Uterus (tissue), 2 donors: Measurements from ENCODE around the gene TFRC.
"Not testable (repeated sequence)": the region's sequence is repeated elsewhere in the genome, so short reads cannot be mapped to it uniquely, and the experiment has no call there.

ENCODE experiments used
- CTCF ChIP-seq, 4 experiments: fragments of 200-600 bp in 2 of 4; fragments of 450-650 bp in 2 of 4; sonication (generic) in 2 of 4; IDR thresholded peaks; one replicate each; pipeline ENCODE4 v1.5.1; 2016 to 2019; ENCODE audit warnings: antibody characterized with exemption in 4 of 4, mild to moderate bottlenecking in 2 of 4, moderate library complexity in 1 of 4
- POLR2A ChIP-seq, 2 donors: fragments of 450-650 bp; IDR thresholded peaks; one replicate each; pipeline ENCODE4 v1.6.1; 2016; ENCODE audit warnings: antibody characterized with exemption in 2 of 2, mild to moderate bottlenecking in 1 of 2, moderate library complexity in 1 of 2

DNA sequence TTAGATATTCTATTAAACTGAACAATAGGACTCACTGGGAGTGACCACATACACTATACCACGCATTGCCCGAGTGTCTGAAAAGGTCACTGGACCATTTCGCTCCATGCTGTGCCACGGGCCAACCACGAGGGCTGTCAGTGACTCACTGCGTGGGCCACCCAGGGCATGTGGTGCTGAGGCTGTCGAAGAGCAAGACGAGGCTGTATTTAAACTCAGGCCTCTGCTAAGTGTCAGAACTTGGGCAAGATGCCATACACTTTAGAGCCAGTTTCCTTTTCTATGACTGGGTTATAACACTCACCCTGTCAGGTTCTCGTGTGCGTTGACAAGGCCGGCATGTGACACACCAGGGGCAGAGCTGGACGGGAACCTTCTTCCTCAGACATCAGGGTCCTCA lies 62.3 kb downstream of the TFRC start:
- TF ChIP-seq CTCF, POLR2A (IDR thresholded peaks at IDR 0.05): not testable (repeated sequence)
